ENCODE results near the gene CILP2. TPM values are rescaled to one million over a fixed set of nuclear protein-coding genes. Genes with fewer than 3 reads are reported as not detected.

CILP2 gene
- total and polyA plus RNA-seq, 2 of the 8 experiments (the other 6 are each of a cell fraction or from before 2014, with no cell fraction given), result 4.4 to 5.8 TPM

- ChIA-PET POLR2A (ENCODE audit: partially characterized antibody) (interaction anchor here (1.0 to 1.5 kb wide), 2 partner anchors 10 to 83 kb away, joined by 3 to 4 read pairs; no protein-coding TSS in a partner anchor), CTCF (ENCODE audit: partially characterized antibody) (interaction anchor here (1.1 to 15.7 kb wide), 2 partner anchors 19 to 37 kb away, joined by 3 to 223 read pairs; no protein-coding TSS in a partner anchor)
- Histone ChIP-seq H3K79me2 (ENCODE audit: control insufficient read depth in 1 of 2, insufficient read depth in 2 of 2, low read length in 2 of 2) (no peaks in the 10 kb centered on the region), H3K9ac (replicated peaks in 1 of 4; ENCODE audit: extremely low read depth in 1 of 4, low read depth in 3 of 4, low read length in 3 of 4) (no peak overlapping the region), H3K4me1 (replicated peaks in 1 of 4; ENCODE audit: control insufficient read depth in 3 of 4, insufficient read depth in 4 of 4, low read length in 3 of 4) (peaks cover 0 to 3% (median 0%) of the 10 kb centered on the region in 4 experiments; a peak in 3 of 7 replicates), H3K79me1 (ENCODE audit: low read depth, low read length) (no peaks in the 10 kb centered on the region), H3K56ac (replicated peaks; ENCODE audit: insufficient read length, low read depth, low read length) (no peak overlapping the region), H4K20me1 (replicated peaks in 1 of 2; ENCODE audit: control insufficient read depth in 1 of 2, insufficient read depth in 2 of 2, low read length in 2 of 2) (peaks cover 0 to 1% of the 10 kb centered on the region in 2 experiments), H3K4ac (replicated peaks; ENCODE audit: insufficient read length, low read depth, low read length) (no peak overlapping the region), H2AK5ac (ENCODE audit: low read depth, low read length) (no peak overlapping the region), H3K18ac (ENCODE audit: extremely low read depth, low read length) (no peak overlapping the region), H3K23me2 (ENCODE audit: low read depth, low read length) (peaks cover 3% of the 10 kb centered on the region; the same call in 1 of the 2 replicates), H3K27ac (ENCODE audit: low read depth, low read length) (no peak overlapping the region), H3K4me3 (ENCODE audit: extremely low read depth in 1 of 4, insufficient read depth in 2 of 4, low read depth in 3 of 4, low read length in 4 of 4) (no peak overlapping the region), H4K8ac (ENCODE audit: extremely low read depth, insufficient read depth, low read length) (no peak overlapping the region), H3K27me3 (replicated peaks in 1 of 4; ENCODE audit: control insufficient read depth in 3 of 4, extremely low read depth in 1 of 4, insufficient read depth in 3 of 4, low read length in 3 of 4) (peaks cover 1 to 5% (median 3%) of the 10 kb centered on the region in 4 experiments), H2BK120ac (replicated peaks; ENCODE audit: low read depth, low read length) (no peak overlapping the region), H2BK20ac (ENCODE audit: low read length) (no peak overlapping the region), H3K9me3 (ENCODE audit: insufficient read depth in 2 of 2, low read depth in 1 of 2, low read length in 1 of 2) (peaks cover 0 to 1% of the 10 kb centered on the region in 2 experiments; a peak in 1 of 4 replicates), H2BK12ac (ENCODE audit: low read depth, low read length) (no peak overlapping the region), H4K5ac (ENCODE audit: insufficient read length, low read depth, low read length) (no peak overlapping the region), H3K14ac (ENCODE audit: insufficient read length) (no peak overlapping the region), H3K23ac (ENCODE audit: insufficient read length) (no peak overlapping the region), H2AFZ (ENCODE audit: low read length) (no peak overlapping the region), H2BK15ac (ENCODE audit: low read length) (no peak overlapping the region), H4K91ac (replicated peaks; ENCODE audit: insufficient read length, low read length) (no peak overlapping the region), H2BK5ac (ENCODE audit: low read depth, low read length) (no peak overlapping the region), H3K4me2 (ENCODE audit: insufficient read depth in 1 of 2, low read depth in 2 of 2, low read length in 2 of 2) (no peak overlapping the region), H3K36me3 (ENCODE audit: control insufficient read depth in 2 of 4, insufficient read depth in 4 of 4, low read length in 3 of 4) (no peaks in the 10 kb centered on the region)
- DNase-seq (ENCODE audit: low read depth in 1 of 2, low spot score in 2 of 2) (no peak), FAIRE-seq (no peak)
- WGBS, 2 experiments (ENCODE audit: extremely low coverage in 1 of 2, insufficient coverage in 1 of 2, insufficient read length in 1 of 2, insufficient replicate concordance in 2 of 2, low coverage in 1 of 2, low lambda C conversion rate in 2 of 2, missing lambda C conversion rate in 1 of 2), result 92% methylated on average over 37 of the region's 53 CpGs; no CpG with 5 or more reads in 1 of the 2 experiments
- TF ChIP-seq CHD1 (IDR thresholded peaks at IDR 0.05; ENCODE audit: low read depth, low read length), result no peak
- TF ChIP-seq SIRT6 (IDR thresholded peaks at IDR 0.05; ENCODE audit: low read length), result no peak
- no peak for TF ChIP-seq CTCF (IDR thresholded peaks at IDR 0.05; ENCODE audit: control extremely low read depth in 1 of 3, insufficient read depth in 1 of 3, low read depth in 1 of 3, low read length in 3 of 3)
- no peak for TF ChIP-seq RNF2 (IDR thresholded peaks at IDR 0.05; ENCODE audit: borderline replicate concordance, low read depth, low read length, missing control alignments, poor library complexity, severe bottlenecking)
- no peak for TF ChIP-seq YY1 (IDR thresholded peaks at IDR 0.05; ENCODE audit: low read depth, low read length)
- no peak for TF ChIP-seq POLR2AphosphoS5 (IDR thresholded peaks at IDR 0.05; ENCODE audit: low read depth, low read length)
- no peak for TF ChIP-seq SP1 (IDR thresholded peaks at IDR 0.05; ENCODE audit: low read depth, low read length)
- TF ChIP-seq KDM1A (IDR thresholded peaks at IDR 0.05; ENCODE audit: borderline replicate concordance, low read length), result no peak
- TF ChIP-seq POLR2A (IDR thresholded peaks at IDR 0.05; ENCODE audit: control extremely low read depth in 1 of 2, low read depth in 2 of 2, low read length in 2 of 2), result no peak
- no peak for TF ChIP-seq KDM4A (IDR thresholded peaks at IDR 0.05; ENCODE audit: low read depth, low read length, severe bottlenecking)
- TF ChIP-seq TEAD4 (IDR thresholded peaks at IDR 0.05; ENCODE audit: low read depth, low read length), result no peak
These were observed 7.0 kb downstream of the CILP2 start for GRCh38 chr19:19544954-19545591.

Data from H1 (cell line).